ENCODE measurements around the gene LONRF2.
"Not testable (repeated sequence)": the region's sequence is repeated elsewhere in the genome, so short reads cannot be mapped to it uniquely, and the experiment has no call there.

The LONRF2 gene

GRCh38 chr2:100250645-100251044 is 71.7 kb downstream of the LONRF2 start:
- no peak for DNase-seq

GRCh38 chr2:100248971-100249370 is 73.3 kb downstream of the LONRF2 start:
- DNase-seq = no peak

- not testable (repeated sequence) for DNase-seq
Measured at GRCh38 chr2:100248556-100248955, 73.7 kb downstream of the LONRF2 start.

GRCh38 chr2:100248044-100248330 is 74.3 kb downstream of the LONRF2 start:
- no peak for DNase-seq

GRCh38 chr2:100247256-100248043 is 74.9 kb downstream of the LONRF2 start:
- no peak for DNase-seq

- no peak for DNase-seq
Measured at GRCh38 chr2:100246163-100247145, 75.8 kb downstream of the LONRF2 start.

- DNase-seq = no peak
Measured at GRCh38 chr2:100245681-100246080, 76.6 kb downstream of the LONRF2 start.

GRCh38 chr2:100244881-100245605 is 77.3 kb downstream of the LONRF2 start:
- DNase-seq = no peak

GRCh38 chr2:100243631-100244030 is 78.7 kb downstream of the LONRF2 start:
- DNase-seq = no peak

GRCh38 chr2:100242891-100243619 is 79.2 kb downstream of the LONRF2 start:
- peak; percentile 24 for DNase-seq

GRCh38 chr2:100242476-100242875 is 79.8 kb downstream of the LONRF2 start:
- no peak for DNase-seq

GRCh38 chr2:100241236-100241635 is 81.1 kb downstream of the LONRF2 start:
- DNase-seq = no peak

GRCh38 chr2:100240386-100240785 is 81.9 kb downstream of the LONRF2 start:
- no peak for DNase-seq

GRCh38 chr2:100239486-100240210 is 82.7 kb downstream of the LONRF2 start:
- DNase-seq = no peak

GRCh38 chr2:100238471-100238870 is 83.8 kb downstream of the LONRF2 start:
- no peak for DNase-seq

GRCh38 chr2:100237770-100238169 is 84.5 kb downstream of the LONRF2 start:
- no peak for DNase-seq

- DNase-seq = no peak
Measured at GRCh38 chr2:100237163-100237562, 85.1 kb downstream of the LONRF2 start.

GRCh38 chr2:100236166-100236565 is 86.1 kb downstream of the LONRF2 start:
- DNase-seq = no peak

- no peak for DNase-seq
Measured at GRCh38 chr2:100235581-100235980, 86.7 kb downstream of the LONRF2 start.

- DNase-seq = no peak
Measured at GRCh38 chr2:100235098-100235497, 87.2 kb downstream of the LONRF2 start.

GRCh38 chr2:100234141-100234540 is 88.2 kb downstream of the LONRF2 start:
- DNase-seq = no peak

GRCh38 chr2:100233061-100233460 is 89.2 kb downstream of the LONRF2 start:
- DNase-seq = no peak

All from effector CD4-positive, alpha-beta T cell (primary cell).